Endothelial cell (in vitro differentiated cells): ENCODE data around the gene AGBL4. TPM values are rescaled to one million over a fixed set of nuclear protein-coding genes. Genes with fewer than 3 reads are reported as not detected.
A peak's percentile ranks its signal among the peaks of the same experiment; 100 is the strongest.

Experiments used
- DNase-seq: peaks from one replicate; pipeline ENCODE4 v3.0.0; 2021; ENCODE audit warnings: low spot score
- H3K27ac Mint-ChIP-seq: one replicate; pipeline ENCODE4 v1.8.0; 2021; ENCODE audit warnings: mixed read lengths, inconsistent platforms; ENCODE audit not compliant: unreplicated experiment
- H3K27me3 Mint-ChIP-seq: one replicate; pipeline ENCODE4 v1.8.0; 2021; ENCODE audit warnings: mild to moderate bottlenecking, moderate library complexity, mixed read lengths, inconsistent platforms; ENCODE audit not compliant: unreplicated experiment
- H3K36me3 Mint-ChIP-seq: one replicate; pipeline ENCODE4 v1.8.0; 2021; ENCODE audit warnings: mild to moderate bottlenecking, low read depth, mixed read lengths, inconsistent platforms; ENCODE audit not compliant: unreplicated experiment
- H3K4me1 Mint-ChIP-seq: one replicate; pipeline ENCODE4 v1.8.0; 2021; ENCODE audit warnings: mild to moderate bottlenecking, mixed read lengths, inconsistent platforms; ENCODE audit not compliant: unreplicated experiment
- H3K4me3 Mint-ChIP-seq: one replicate; pipeline ENCODE4 v1.8.0; 2021; ENCODE audit warnings: mild to moderate bottlenecking, mixed read lengths, inconsistent platforms; ENCODE audit not compliant: unreplicated experiment
- H3K9me3 Mint-ChIP-seq: one replicate; pipeline ENCODE4 v1.8.0; 2021; ENCODE audit warnings: mixed read lengths, inconsistent platforms; ENCODE audit not compliant: unreplicated experiment
- total RNA-seq: library from RNA; stranded (reverse); fragmentation: NEBNext Ultra II Directional; extraction: Animal tissue kit (Norgen Biotek cat#: 25700); gene quantifications from one replicate; pipeline ENCODE4 v1.2.1, GENCODE V29; 2021; ENCODE audit not compliant: unreplicated experiment
- TF ChIP-seq, protein P1 (sequence below): fragments of 200-600 bp; sonication (generic); IDR thresholded peaks from one replicate; pipeline ENCODE4 v1.5.0; 2021; ENCODE audit warnings: antibody characterized with exemption; ENCODE audit not compliant: unreplicated experiment

AGBL4 gene
- total RNA-seq, 1 donor from 2014 or later = 0.51 TPM

GRCh38 chr1:48743480-48743879 lies 1280.3 kb downstream of the AGBL4 start:
- no peak overlapping the region for H3K27ac Mint-ChIP-seq
- no peak overlapping the region for H3K4me3 Mint-ChIP-seq
- TF ChIP-seq, protein P1, sequence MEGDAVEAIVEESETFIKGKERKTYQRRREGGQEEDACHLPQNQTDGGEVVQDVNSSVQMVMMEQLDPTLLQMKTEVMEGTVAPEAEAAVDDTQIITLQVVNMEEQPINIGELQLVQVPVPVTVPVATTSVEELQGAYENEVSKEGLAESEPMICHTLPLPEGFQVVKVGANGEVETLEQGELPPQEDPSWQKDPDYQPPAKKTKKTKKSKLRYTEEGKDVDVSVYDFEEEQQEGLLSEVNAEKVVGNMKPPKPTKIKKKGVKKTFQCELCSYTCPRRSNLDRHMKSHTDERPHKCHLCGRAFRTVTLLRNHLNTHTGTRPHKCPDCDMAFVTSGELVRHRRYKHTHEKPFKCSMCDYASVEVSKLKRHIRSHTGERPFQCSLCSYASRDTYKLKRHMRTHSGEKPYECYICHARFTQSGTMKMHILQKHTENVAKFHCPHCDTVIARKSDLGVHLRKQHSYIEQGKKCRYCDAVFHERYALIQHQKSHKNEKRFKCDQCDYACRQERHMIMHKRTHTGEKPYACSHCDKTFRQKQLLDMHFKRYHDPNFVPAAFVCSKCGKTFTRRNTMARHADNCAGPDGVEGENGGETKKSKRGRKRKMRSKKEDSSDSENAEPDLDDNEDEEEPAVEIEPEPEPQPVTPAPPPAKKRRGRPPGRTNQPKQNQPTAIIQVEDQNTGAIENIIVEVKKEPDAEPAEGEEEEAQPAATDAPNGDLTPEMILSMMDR = no peak
- peaks cover 6% of the 10 kb centered on the region for H3K36me3 Mint-ChIP-seq
- no peak for DNase-seq
- H3K27me3 Mint-ChIP-seq = no peaks in the 10 kb centered on the region
- no peaks in the 10 kb centered on the region for H3K9me3 Mint-ChIP-seq
- H3K4me1 Mint-ChIP-seq = peaks cover 15% of the 10 kb centered on the region

DNA sequence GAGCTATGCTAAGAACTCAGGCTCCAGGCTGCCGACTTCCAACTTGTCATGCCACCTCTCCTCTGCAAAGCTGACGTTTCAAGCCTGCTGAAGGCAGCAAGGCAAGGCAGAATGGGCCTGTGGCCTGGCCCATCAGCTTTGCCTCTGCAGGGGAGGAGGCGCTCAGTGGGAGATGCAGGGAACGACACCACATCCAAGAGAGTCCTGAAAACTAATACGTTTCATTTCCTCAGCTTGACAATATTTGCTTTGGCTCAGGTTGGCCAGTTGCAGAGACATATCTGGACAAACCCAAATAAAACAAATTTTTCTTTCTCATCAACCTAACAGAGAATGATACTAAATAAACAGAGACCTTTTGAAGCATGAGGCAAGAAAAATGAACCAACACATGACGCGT lies 1282.4 kb downstream of the AGBL4 start:
- H3K4me3 Mint-ChIP-seq = no peak overlapping the region
- TF ChIP-seq, protein P1 = no peak
- H3K9me3 Mint-ChIP-seq = no peaks in the 10 kb centered on the region
- H3K27me3 Mint-ChIP-seq = no peaks in the 10 kb centered on the region
- H3K4me1 Mint-ChIP-seq = peaks cover 15% of the 10 kb centered on the region
- no peak overlapping the region for H3K27ac Mint-ChIP-seq
- no peak for DNase-seq
- peaks cover 8% of the 10 kb centered on the region for H3K36me3 Mint-ChIP-seq

DNA sequence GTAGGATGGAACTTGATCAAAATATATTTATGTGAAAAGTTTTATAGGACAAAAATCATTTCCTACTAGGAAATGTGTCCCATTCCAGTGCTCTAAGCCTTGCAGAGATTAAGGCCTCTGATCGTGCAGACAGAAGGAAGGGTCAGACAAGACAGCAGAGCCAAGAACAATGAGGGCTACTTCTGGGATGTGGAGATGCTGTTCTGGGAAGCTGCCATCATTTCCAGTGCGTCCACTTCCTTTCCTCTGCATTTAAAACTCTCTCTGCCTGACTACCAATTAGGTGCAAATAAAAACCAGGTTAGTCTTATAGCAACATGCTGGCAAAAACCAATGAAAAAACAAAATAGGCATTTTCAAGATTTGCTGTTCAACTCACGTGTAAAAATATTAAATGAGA lies 1283.1 kb downstream of the AGBL4 start:
- H3K27me3 Mint-ChIP-seq = no peaks in the 10 kb centered on the region
- TF ChIP-seq, protein P1 = no peak
- no peak for DNase-seq
- H3K36me3 Mint-ChIP-seq = peaks cover 12% of the 10 kb centered on the region
- no peak overlapping the region for H3K4me3 Mint-ChIP-seq
- H3K9me3 Mint-ChIP-seq = no peaks in the 10 kb centered on the region
- peaks cover 19% of the 10 kb centered on the region for H3K4me1 Mint-ChIP-seq
- no peak overlapping the region for H3K27ac Mint-ChIP-seq

GRCh38 chr1:48739091-48739490 lies 1284.7 kb downstream of the AGBL4 start:
- TF ChIP-seq, protein P1 = no peak
- no peak for DNase-seq
- Mint-ChIP-seq H3K27ac (peak overlapping the region; percentile 63), H3K36me3 (peaks cover 24% of the 10 kb centered on the region), H3K4me1 (peaks cover 20% of the 10 kb centered on the region), H3K4me3 (peak overlapping the region; percentile 13), H3K27me3 (no peaks in the 10 kb centered on the region), H3K9me3 (no peaks in the 10 kb centered on the region)

DNA sequence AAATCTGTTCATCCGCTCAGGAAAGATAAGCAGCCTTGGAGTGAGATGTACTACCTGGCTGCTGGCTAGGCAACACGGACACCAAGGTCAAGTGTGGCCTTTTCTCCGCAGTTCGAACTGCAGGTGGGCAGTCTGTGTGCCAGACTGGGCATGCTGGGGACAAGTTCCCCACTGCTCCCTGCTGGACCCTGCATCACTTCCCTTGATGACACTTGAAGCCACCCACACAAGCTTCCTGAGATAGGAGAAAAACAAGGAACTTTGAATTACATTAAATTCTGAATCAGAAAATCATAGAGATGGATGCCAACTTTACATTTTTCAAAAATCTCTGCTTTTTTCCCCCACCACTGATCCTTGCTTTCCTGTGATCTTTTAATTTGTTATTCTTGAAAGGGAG lies 1285.4 kb downstream of the AGBL4 start:
- DNase-seq = no peak
- Mint-ChIP-seq H3K27ac (no peak overlapping the region), H3K36me3 (peaks cover 30% of the 10 kb centered on the region), H3K4me1 (peaks cover 20% of the 10 kb centered on the region), H3K27me3 (no peaks in the 10 kb centered on the region), H3K9me3 (no peaks in the 10 kb centered on the region), H3K4me3 (no peak overlapping the region)
- TF ChIP-seq, protein P1 = no peak
